PC-3 (cell line): ENCODE data around the gene CCDC158. TPM values are rescaled to one million over a fixed set of nuclear protein-coding genes. Genes with fewer than 3 reads are reported as not detected.
"Not testable (repeated sequence)": the region's sequence is repeated elsewhere in the genome, so short reads cannot be mapped to it uniquely, and the experiment has no call there.

Experiments used
- ATAC-seq: fragments of 200-7000 bp; cut with Tn5 transposase; 2 replicates; pipeline ENCODE4 v1.9.1; 2020; ENCODE audit warnings: mild to moderate bottlenecking, moderate library complexity
- BruUV-seq: library from RNA; stranded (reverse); fragments of 400-500 nt; replicated peaks from 2 replicates; lab custom pipeline; 2021; lab: Mats Ljungman, UMichigan
- CTCF ChIA-PET: fragments of 300-600 bp; sonication (Branson Sonifier 250); formaldehyde crosslinking; loops from one replicate; lab custom pipeline; 2022; ENCODE audit warnings: antibody characterized with exemption; lab: Charles Lee
- POLR2A ChIA-PET: fragments of 300-600 bp; sonication (Branson Sonifier 250); formaldehyde crosslinking; loops from one replicate; lab custom pipeline; 2022; ENCODE audit warnings: antibody characterized with exemption; ENCODE audit not compliant: unreplicated experiment; lab: Charles Lee
- DNase-seq: peaks from one replicate; pipeline ENCODE4 v3.0.0-alpha.2; 2015
- H2AFZ ChIP-seq: fragments of 300-600 bp; sonication (generic); 2 replicates; pipeline ENCODE4 v1.6.0; 2016; ENCODE audit warnings: antibody characterized with exemption, low read length
- H3F3A ChIP-seq: fragments of 300-600 bp; sonication (generic); one replicate; pipeline ENCODE4 v1.6.0; 2017; ENCODE audit warnings: antibody characterized with exemption, low read length, control low read depth, mild to moderate bottlenecking; ENCODE audit not compliant: unreplicated experiment
- H3K27ac ChIP-seq: fragments of 300-600 bp; sonication (generic); 2 replicates; pipeline ENCODE4 v1.5.1; 2016; ENCODE audit warnings: mild to moderate bottlenecking, low read length
- H3K27me3 ChIP-seq: fragments of 300-600 bp; sonication (generic); 2 replicates; pipeline ENCODE4 v1.6.1; 2016; ENCODE audit warnings: low read length, mixed read lengths
- H3K36me3 ChIP-seq: fragments of 300-600 bp; sonication (generic); 2 replicates; pipeline ENCODE4 v1.6.1; 2016; ENCODE audit warnings: low read depth, mixed run types, low read length, mixed read lengths
- H3K4me1 ChIP-seq: fragments of 300-600 bp; sonication (generic); 2 replicates; pipeline ENCODE4 v1.5.1; 2016; ENCODE audit warnings: low read length; ENCODE audit not compliant: insufficient read depth
- H3K4me2 ChIP-seq: fragments of 300-600 bp; sonication (generic); 2 replicates; pipeline ENCODE4 v1.6.0; 2016; ENCODE audit warnings: low read length
- H3K4me3 ChIP-seq: fragments of 300-600 bp; sonication (generic); 2 replicates; pipeline ENCODE4 v1.5.1; 2016; ENCODE audit warnings: mild to moderate bottlenecking, low read length, mixed read lengths
- H3K79me2 ChIP-seq: fragments of 300-600 bp; sonication (generic); 2 replicates; pipeline ENCODE4 v1.6.1; 2017; ENCODE audit warnings: low read length, mixed read lengths
- H3K9ac ChIP-seq: fragments of 300-600 bp; sonication (generic); 2 replicates; pipeline ENCODE4 v1.6.0; 2016; ENCODE audit warnings: mild to moderate bottlenecking, low read length
- H3K9me2 ChIP-seq: fragments of 300-600 bp; sonication (generic); replicated peaks from 2 replicates; pipeline ENCODE4 v1.6.1; 2016; ENCODE audit warnings: mixed run types, low read length, mixed read lengths
- H3K9me3 ChIP-seq: fragments of 300-600 bp; sonication (generic); 2 replicates; pipeline ENCODE4 v1.6.1; 2016; ENCODE audit warnings: low read length, mixed read lengths
- H4K20me1 ChIP-seq: fragments of 300-600 bp; sonication (generic); 2 replicates; pipeline ENCODE4 v1.6.1; 2016; ENCODE audit warnings: low read length, mixed read lengths
- EZH2 ChIP-seq: fragments of 300-600 bp; sonication (generic); IDR thresholded peaks from one replicate; pipeline ENCODE4 v1.6.1; 2017; ENCODE audit warnings: antibody characterized with exemption, mild to moderate bottlenecking, low read length; ENCODE audit not compliant: unreplicated experiment
- EZH2phosphoT487 ChIP-seq: fragments of 300-600 bp; sonication (generic); IDR thresholded peaks from 2 replicates; pipeline ENCODE4 v1.6.1; 2018; ENCODE audit warnings: mild to moderate bottlenecking, antibody characterized with exemption, low read length, borderline replicate concordance
- intact Hi-C: fragments of 100-400 bp; cut with micrococcal nuclease; formaldehyde crosslinking; loops from 2 replicates; pipeline ENCODE4 v1.9.0; 2023
- total RNA-seq: library from RNA; depleted of rRNA; stranded (reverse); fragments of >200 nt; gene quantifications from 2 replicates; pipeline ENCODE4 v1.2.3, GENCODE V29; 2014
- TF ChIP-seq, protein P1 (sequence below): fragments of 300-600 bp; sonication (generic); conservative IDR thresholded peaks from 2 replicates; pipeline ENCODE4 v1.5.1; 2017; ENCODE audit warnings: antibody characterized with exemption, low read depth, mild to moderate bottlenecking, low read length

The CCDC158 gene
- total RNA-seq, 1 experiment from 2014 or later = not detected

GRCh38 chr4:76283900-76284299 is 137.0 kb downstream of the CCDC158 start:
- Histone ChIP-seq H3K9ac (no peak overlapping the region), H3K27me3 (no peaks in the 10 kb centered on the region), H3K9me2 (no peaks in the 10 kb centered on the region), H3K4me3 (no peak overlapping the region), H2AFZ (0 out of 2 replicates have a peak overlapping the region, but pooled peaks have one; percentile 22), H3K4me1 (peaks cover 14% of the 10 kb centered on the region), H3K27ac (peak overlapping the region; percentile 48), H3K79me2 (no peaks in the 10 kb centered on the region), H4K20me1 (no peaks in the 10 kb centered on the region), H3K9me3 (no peaks in the 10 kb centered on the region), H3K4me2 (peak overlapping the region; percentile 40), H3K36me3 (no peaks in the 10 kb centered on the region), H3F3A (no peaks in the 10 kb centered on the region)
- ChIA-PET POLR2A (no interaction called here), CTCF (no interaction called here)
- intact Hi-C loops = loop anchor here (1.0 kb wide), 1 partner anchor 17 kb away; no protein-coding TSS in a partner anchor
- ATAC-seq (peak; percentile 34), DNase-seq (peak; percentile 36)
- TF ChIP-seq EZH2 = no peak
- TF ChIP-seq, protein P1, sequence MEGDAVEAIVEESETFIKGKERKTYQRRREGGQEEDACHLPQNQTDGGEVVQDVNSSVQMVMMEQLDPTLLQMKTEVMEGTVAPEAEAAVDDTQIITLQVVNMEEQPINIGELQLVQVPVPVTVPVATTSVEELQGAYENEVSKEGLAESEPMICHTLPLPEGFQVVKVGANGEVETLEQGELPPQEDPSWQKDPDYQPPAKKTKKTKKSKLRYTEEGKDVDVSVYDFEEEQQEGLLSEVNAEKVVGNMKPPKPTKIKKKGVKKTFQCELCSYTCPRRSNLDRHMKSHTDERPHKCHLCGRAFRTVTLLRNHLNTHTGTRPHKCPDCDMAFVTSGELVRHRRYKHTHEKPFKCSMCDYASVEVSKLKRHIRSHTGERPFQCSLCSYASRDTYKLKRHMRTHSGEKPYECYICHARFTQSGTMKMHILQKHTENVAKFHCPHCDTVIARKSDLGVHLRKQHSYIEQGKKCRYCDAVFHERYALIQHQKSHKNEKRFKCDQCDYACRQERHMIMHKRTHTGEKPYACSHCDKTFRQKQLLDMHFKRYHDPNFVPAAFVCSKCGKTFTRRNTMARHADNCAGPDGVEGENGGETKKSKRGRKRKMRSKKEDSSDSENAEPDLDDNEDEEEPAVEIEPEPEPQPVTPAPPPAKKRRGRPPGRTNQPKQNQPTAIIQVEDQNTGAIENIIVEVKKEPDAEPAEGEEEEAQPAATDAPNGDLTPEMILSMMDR = no peak
- no peak for TF ChIP-seq EZH2phosphoT487
- BruUV-seq = no TSS peak

DNA sequence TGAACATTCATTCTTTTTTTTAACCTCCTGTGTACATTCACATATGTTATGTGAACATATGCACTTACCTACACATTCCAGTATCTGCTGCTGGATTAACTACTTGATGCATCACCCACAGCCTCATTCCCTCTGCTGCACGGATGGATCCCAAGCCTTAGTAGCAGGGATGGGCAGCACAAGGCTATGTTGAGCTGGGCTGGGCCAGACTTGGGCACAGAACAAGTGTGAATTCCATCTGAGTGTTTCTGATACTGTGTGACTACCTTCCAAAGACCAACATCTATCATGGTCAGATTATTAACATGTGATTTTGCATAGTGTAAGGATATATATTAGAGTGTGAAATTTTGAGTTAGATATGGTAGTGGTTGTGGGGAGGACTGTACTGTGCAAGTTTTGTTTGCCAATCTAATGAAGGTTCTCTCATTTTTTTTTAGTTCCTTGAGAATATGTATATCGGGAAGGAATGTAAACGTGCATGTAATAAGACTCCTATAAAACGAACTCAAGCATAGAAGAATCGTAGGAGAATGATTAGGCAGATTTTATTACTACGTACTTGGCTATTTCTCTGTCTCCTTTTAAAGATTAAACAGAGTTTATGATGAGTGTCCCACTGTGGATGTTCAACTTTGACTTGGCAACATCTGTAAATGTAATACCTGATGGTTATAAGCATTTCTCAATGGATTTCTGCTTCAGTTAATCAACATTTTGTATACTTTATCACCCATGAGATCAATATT is 137.8 kb downstream of the CCDC158 start:
- ChIA-PET POLR2A (no interaction called here), CTCF (no interaction called here)
- Histone ChIP-seq H2AFZ (0 out of 2 replicates have a peak overlapping the region, but pooled peaks have one; percentile 33), H3F3A (no peaks in the 10 kb centered on the region), H3K4me1 (peaks cover 16% of the 10 kb centered on the region), H3K9me2 (no peaks in the 10 kb centered on the region), H3K79me2 (no peaks in the 10 kb centered on the region), H3K9me3 (no peaks in the 10 kb centered on the region), H3K27me3 (no peaks in the 10 kb centered on the region), H3K27ac (peak overlapping the region; percentile 48), H3K4me3 (no peak overlapping the region), H3K4me2 (peak overlapping the region; percentile 40), H3K36me3 (no peaks in the 10 kb centered on the region), H4K20me1 (no peaks in the 10 kb centered on the region), H3K9ac (no peak overlapping the region)
- intact Hi-C loops = loop anchor here (1.0 kb wide), 1 partner anchor 18 kb away; no protein-coding TSS in a partner anchor
- no TSS peak for BruUV-seq
- TF ChIP-seq, protein P1 = no peak
- TF ChIP-seq EZH2phosphoT487 (no peak), EZH2 (no peak)
- DNase-seq = peak; percentile 61
- peak; percentile 92 for ATAC-seq

GRCh38 chr4:76281594-76281993 is 139.3 kb downstream of the CCDC158 start:
- POLR2A ChIA-PET, H3K27me3 ChIP-seq, intact Hi-C loops, ATAC-seq, BruUV-seq, H3K9me3 ChIP-seq, H3K4me2 ChIP-seq, H3K4me3 ChIP-seq, H3K36me3 ChIP-seq, H3K27ac ChIP-seq, CTCF ChIA-PET, H4K20me1 ChIP-seq, DNase-seq, H3F3A ChIP-seq, H2AFZ ChIP-seq, H3K79me2 ChIP-seq, H3K9me2 ChIP-seq, H3K9ac ChIP-seq: not testable (repeated sequence)
- peaks cover 24% of the 10 kb centered on the region for H3K4me1 ChIP-seq
